NCI-H1048 (cell line): ENCODE measurements around the gene SYCN.

Source experiments
- DNase-seq: peaks from one replicate; lab custom pipeline; 2025; lab: John Stamatoyannopoulos, UW

The SYCN gene

DNA sequence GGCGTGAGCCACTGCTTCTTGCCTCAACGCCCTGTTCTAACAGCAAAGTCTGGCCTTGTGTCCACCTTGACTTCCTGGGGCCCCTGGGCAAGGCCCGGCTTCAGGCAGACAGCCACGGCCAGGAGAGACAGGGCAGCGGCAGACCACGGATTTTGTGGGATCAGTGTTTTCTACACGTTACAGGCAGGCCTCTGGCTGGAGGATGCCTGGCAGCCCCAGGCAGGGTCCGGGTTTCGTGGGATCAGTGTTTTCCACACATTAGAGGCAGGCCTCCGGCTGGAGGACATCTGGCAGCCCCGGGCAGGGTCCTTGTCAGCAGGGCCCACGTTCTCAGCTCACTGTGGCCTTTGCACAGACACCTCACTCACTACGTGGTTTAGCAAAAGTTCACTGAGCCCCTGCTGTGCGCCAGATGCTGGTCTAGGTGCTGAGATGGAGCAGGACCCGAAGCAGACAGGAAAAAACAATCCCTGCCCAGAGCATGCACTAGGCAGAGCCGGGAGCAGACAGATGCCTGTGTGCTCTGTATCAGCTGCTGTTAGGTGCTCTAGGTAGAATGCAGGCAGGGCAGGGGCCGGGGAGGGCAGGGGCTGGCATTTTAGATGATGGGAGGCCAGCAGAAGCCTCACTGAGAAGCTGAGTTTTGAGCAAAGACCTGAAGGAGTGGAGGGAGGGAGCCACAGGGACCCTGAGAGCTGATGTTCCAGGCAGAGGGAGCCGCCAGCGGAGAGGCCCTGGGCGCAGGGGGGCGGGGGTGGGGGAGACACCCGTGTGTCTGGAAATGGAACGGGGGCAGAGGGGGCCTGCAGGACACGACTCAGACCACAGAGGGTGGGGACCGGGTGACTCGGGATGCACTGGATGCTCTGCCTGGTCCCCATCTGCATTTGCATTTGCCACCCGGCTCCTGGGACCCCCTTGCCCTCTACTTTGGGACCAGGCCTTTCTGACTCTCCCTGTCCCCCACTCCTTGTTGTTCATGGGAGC lies 32.3 kb downstream of the SYCN start:
- no peak for DNase-seq

DNA sequence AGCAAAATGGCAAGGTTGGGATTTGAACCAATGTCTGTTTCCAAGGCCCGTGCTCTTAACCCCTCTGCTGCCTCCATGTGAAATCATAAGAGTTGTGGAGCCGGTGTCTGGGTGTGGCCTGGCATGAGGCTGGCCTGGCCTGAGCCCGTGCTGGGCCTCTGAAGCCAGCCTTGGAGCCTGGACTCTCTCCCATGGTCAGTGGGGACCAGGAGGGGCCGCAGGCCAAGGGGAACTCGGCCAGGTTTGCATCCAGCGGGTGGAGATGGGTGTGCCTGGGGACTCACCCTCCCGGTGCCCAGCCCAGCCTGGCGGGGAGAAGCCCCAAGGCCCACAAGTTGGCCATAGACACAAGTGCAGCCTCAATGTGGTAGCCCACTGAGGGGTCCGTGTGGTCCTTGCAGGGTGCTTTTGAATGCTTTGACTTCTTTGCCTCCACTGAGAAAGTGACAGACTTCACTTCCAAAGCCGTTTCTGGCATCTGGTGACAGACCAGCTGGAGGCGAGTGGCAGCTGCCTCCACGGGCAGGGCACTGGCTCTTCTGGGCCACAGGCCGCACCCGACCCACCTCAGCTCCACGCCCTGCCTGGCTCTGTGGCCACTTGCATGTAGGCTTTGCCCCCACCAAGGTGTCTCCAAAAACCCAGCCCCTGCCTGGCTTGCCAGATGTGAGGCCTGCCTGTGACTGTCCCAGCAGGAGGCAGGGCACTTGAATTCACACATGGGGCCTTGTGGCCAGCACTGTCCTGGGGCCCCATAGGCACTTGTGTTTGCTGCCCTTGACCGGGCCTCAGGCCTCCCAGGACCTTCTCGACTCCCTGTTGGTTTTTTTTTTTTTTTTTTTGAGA lies 33.5 kb downstream of the SYCN start:
- no peak for DNase-seq

DNA sequence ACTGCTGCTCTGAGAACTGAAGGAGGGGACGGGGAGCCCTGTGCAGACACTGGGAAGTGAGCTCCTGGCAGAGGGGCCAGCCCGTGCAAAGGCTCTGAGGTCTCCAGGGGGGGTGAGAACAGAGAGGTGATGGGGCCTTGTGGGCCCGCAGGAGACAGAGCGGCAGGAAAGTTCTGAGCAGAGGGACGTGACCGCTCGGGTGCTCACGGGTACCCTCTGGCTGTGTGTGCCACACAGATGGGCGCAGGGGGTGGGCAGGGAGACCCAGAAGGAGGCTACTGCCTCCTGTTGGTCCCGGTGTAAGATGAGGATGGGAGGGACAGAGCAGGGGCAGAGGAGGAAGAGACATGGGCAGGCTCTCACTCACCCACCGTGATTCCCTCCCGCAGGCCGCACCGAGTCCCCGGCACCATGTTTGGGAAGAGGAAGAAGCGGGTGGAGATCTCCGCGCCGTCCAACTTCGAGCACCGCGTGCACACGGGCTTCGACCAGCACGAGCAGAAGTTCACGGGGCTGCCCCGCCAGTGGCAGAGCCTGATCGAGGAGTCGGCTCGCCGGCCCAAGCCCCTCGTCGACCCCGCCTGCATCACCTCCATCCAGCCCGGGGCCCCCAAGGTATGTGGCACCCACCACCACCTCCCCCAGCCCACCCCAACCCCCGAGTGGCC lies 34.8 kb downstream of the SYCN start:
- no peak for DNase-seq

DNA sequence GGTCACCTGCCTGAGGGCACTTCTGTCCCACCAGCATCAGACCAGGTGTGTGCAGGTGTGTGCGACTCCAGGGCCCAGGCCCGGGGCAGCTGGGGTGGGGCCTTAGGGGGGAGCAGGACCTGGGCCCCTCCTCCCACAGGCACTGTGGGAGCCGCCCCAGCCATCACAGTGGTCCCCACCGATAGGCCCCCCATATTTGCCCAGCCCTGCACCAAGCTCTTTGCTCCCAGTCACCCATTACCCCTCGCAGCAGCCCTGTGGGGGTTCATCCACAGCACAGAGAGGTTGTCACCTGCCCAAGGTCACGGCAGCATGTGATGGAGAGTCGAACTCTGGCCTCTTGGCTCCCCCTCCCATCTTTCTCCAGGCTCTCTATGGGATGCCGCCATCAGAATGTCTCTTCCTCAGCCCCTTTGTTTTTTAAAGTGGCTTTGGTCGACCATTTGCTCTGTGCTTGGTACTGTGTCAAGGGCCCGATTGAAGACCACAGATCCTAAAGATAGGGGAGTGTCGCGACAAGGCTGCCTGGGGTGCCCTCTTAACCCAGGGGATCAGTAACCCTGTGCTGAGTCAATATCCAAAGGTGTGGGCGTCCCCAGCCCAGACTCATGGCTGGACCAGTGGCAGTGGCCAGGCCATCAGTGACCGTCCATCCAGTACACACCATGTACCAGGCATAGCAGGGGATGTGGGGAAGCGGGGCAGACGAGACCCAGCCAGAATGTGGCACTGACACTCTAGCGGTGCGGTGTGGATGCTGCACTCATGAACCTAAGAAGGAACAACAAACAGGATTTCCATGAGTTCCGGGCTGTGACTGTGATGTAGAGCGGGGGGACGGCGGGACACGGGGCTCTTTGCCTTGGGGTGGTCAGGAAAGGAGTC lies 35.6 kb downstream of the SYCN start:
- no peak for DNase-seq

DNA sequence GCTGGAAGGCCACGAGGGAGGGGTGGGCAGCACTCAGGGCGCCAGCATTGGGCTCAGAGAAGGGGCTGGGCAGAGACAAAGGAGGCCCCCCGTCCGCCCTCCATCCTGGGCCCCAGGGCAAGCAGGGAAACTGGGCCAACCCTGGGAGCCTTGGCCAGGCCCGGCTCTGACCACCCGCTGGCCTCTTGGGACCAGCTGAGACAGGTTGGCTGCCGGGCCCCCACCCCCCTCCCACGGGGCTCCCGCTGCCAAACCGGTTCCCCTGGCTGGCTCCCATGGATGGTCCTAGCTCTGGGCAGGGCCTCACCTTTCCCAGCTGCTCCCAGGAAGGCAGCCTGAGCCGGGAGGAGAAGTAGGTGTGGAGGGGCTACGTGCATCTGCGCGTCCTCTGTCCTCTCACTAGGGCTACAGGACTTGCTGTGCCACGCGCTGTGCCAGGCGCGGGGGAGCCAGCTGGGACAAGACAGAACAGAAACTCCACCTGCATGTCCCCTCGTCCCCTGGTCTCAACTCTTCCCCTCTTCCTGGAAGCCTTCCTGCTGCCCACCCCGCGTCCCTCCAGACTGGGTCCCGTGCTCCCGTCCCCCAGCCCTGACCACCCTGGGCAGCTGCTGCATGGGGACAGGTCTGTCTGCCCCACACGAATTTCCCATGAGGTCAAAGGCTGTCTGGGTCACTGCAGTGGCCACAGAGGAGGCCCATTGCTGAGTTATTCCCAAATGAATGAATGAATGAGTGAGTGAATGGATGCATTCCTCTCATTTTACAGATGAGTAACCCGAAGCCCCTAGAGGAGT lies 36.4 kb downstream of the SYCN start:
- DNase-seq, result no peak

DNA sequence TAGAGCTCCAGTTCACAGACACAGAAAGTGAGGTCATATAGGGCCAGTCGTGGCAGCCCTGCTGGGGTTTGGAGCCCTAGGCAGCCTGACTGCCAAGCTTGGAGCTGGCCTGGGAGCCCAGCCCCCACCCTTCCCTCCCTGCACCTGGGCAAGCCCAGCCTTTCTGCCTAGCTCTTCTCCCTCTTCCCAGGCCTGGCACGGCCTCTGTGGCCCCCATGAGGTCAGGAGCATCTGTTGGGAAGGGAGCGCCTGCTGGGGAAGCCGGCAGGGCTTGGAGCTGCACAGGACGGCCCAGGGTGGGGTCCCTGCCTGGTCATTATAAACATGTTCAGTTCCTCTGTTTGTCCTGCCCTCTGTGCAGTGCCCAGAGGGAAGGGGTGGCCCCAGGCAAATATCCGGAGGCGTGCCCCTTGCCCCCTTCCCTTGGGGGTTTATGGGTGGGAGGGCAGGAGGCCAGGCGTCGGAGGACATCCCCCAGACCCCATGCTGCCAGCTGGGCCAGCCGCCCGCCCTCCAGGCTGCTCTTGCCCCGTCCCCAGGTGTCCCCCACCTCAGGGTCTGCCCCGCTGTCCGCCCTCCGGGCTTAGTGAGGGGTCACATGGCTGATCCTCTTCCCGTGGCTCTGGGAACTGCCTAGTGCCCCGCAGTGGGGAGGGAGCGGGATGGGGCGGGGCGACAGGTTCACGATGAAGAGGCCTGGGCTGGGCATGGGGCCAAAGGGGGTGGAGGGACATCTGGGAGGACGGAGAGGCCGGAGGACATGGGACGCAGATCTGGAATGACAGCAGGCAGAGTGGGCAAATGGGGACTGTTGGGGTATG lies 37.3 kb downstream of the SYCN start:
- DNase-seq, result no peak

DNA sequence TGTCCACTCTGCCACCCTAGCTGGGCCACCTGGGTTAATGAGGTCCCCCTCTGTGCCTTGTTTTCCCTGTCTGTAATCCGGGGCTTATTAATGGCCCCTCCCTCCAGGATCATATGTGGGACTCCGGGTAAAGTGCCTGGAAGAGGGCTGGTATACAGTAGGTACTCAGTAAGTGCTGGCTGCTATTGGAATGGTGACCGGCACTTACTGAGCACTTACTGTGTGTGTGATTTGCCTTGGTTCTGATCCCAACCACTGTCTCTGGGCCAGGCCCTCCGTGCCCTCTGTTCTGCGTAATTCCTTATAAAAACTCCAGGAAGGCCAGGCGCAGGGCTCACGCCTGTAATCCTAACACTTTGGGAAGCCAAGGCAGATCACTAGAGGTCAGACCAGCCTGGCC lies 38.2 kb downstream of the SYCN start:
- DNase-seq, result no peak

DNA sequence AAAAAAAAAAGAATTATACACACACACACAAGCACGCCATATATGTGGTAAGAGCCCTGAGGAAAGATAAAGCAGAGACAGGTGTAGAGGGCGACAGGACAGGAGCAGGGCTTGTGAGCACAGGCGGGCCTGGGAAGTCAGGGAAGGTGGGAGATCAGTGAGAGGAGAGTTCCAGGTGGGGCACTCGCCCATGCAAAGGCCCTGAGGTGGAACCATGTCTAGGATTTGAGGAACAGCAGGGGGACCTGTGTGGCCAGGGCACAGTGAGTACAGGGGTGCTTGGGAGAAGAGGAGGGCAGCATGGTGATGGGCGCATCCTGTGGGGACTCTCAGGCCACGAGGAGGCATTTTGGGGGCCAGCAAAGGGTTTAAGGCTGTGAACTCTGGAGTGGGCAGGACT lies 39.8 kb downstream of the SYCN start:
- DNase-seq, result no peak

DNA sequence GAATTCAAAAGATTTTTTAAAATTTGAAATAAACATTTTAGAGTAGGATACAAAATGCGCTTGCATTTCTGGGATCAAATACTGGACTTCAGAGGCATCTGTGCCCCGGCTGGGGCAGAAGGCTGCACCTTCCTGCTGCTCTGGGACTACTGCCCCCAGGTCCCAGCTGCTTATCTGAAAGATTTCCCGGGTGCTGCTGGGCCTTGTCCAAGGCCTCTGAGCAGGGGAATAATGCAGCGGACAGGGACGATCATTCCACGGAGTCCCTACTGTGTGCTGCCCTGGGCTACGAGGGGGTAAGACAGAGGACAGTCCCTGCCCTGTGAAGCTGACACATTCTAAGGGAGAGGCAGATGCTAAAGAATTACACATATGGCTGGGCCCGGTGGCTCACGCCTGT lies 40.4 kb downstream of the SYCN start:
- DNase-seq, result no peak

DNA sequence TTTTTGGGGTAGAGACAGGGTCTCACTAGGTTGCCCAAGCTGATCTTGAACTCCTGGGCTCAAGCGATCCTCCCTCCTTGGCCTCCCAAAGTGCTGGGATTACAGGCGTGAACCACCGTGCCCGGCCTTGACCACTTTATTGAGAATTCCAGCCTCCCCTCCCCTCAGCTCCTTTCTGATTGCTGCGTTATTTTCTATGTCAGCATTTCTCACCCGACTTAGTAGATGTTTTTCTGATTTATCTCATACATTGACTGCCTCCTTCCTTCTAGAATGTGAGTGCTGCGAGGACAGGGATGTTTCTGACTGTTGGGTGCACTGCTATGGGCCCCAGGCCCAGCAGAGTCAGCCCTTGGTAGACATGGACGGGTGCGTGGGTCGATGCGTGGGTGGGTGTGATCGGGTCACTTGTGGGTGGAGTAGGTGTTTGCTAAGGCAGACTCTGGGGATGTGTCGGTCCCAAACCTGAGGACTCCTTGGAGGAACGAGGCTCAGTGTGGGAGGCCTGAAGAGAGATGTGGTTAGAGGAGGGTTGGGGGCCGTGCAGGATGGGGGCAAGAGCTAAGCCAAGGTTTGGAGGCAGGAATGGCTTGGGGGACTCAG lies 41.5 kb downstream of the SYCN start:
- no peak for DNase-seq

DNA sequence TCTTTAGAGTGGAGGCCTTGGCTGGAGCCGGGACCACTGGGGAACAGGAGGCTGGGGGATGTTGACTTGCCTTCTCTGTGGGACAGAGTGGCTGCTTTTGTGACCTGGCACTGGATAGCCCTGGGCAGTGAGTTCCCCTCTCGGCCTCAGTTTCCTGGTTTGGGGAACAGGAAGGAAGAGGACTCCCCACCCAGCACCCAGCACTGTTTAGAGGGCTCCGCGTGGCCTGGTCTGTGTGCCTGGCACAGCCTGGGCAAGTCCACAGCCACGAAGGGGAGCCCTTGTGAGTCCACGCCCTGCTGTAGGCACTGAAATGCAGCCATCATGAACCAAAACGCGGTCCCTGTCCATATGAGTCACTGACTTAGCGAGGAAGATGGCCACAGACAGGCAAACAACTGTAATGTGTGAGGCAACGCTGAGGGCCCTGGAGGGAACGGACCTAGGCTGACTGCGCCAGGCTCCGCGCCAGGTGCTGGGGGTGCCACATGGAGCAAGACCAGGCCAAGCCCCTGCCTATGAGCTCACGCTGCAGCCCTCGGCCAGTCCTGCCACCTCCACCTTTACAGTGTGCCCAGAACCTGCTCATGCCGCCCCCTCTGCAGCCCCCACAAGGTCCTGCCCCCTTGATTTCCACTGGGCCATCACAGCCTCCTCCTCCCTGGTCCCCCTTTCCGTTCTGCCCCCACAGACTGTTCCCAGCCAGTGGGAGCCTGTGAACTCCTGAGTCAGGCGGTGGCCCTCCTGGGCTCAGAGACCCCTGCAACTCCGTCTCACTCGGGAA lies 43.0 kb downstream of the SYCN start:
- DNase-seq, result no peak

DNA sequence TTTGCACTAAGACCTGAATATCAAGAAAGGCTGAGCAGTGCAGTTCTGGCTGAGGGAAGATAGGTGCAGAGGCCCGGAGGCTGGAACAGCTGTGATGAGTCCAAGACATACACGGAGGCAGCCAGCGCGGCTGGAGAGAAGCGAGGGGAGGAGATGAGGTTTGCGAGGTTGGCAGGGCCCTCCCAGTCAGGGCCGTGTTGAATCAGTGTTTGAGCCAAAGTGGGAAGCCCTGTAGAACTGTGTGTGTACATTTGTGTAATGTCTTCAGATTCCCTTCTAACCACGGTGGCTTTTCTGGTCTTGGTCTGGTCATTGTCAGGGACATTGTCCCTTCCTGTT lies 43.6 kb downstream of the SYCN start:
- DNase-seq, result no peak

DNA sequence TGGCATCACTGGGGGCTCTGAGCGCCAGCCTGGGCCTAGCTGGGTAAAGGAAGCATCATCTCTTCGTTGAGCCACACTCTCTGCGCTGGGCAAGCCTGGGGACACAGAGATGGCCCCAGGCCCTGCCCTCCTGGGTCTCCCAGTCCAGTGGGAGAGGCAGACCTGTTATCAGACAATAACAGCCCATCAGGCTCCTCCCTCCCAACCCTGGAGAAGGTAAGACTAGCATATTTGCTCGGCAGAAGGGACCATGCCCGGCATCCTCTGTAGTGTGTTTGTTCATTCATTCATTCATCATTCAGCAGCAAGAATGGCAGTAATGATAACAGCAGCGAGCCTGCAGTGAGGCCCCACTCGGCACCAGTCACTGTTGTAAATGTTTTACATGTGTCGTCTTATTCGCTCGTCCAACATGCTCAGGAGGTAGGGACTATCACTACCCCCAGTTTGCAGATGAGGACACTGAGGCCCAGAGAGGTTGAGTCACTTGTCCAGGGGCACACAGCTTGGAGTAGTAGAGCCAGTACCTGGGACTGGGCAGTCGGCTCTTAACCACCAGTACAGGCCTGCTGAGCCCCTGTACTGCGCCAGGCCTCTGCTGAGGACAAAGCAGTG lies 45.3 kb downstream of the SYCN start:
- no peak for DNase-seq

DNA sequence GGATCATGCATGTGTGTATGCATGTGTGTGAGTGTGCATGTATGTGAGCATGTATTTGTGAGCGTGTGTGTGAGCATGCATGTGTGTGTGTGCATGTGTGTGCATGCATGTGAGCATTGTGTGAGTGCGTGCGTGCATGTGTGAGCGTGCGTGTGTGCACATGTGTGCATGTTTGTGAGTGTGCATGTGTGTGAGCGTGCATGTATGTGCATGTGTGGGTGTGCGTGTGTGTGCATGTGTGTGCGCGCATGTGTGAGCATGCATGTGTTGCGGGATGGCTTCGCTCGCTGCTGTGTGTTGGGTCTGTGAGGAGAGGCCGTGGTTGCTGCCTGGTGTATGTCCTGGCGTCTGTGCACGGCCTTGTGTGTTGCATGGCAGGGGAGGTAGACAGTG lies 46.1 kb downstream of the SYCN start:
- no peak for DNase-seq

DNA sequence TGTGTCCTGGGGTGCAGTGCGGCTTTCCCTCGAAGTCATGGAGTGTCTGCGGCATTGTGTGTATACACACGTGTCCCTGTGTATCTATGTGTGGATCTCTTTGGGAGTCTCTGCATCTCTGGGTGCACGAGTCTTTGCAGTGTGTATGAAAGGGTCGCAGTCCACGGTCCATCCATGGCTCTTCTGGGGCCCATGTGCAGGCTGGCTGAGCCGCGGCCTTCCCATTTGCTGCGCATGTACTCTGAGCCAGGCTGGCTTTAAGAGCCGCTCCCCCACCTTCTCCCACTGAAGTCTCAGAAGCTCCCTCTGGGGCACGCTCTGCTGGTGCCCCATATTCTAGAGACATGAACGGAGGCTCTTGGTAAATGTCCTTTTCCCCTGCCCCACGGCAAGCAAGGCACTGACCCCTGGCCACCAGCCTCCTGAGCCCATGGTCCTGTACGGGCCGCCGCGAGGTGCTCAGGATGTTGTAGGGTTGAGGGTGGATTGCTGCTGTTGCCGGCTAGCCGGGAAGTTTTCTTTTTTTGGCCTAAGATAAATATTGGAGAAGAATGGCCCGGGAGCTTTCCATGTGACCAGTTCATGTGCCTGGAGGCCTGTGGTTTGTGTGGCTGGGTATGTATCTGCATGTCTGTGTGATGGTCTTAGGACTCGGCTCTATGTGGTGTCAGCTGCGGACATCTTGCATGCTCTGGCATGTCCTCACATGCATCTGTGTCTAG lies 46.6 kb downstream of the SYCN start:
- DNase-seq, result no peak

DNA sequence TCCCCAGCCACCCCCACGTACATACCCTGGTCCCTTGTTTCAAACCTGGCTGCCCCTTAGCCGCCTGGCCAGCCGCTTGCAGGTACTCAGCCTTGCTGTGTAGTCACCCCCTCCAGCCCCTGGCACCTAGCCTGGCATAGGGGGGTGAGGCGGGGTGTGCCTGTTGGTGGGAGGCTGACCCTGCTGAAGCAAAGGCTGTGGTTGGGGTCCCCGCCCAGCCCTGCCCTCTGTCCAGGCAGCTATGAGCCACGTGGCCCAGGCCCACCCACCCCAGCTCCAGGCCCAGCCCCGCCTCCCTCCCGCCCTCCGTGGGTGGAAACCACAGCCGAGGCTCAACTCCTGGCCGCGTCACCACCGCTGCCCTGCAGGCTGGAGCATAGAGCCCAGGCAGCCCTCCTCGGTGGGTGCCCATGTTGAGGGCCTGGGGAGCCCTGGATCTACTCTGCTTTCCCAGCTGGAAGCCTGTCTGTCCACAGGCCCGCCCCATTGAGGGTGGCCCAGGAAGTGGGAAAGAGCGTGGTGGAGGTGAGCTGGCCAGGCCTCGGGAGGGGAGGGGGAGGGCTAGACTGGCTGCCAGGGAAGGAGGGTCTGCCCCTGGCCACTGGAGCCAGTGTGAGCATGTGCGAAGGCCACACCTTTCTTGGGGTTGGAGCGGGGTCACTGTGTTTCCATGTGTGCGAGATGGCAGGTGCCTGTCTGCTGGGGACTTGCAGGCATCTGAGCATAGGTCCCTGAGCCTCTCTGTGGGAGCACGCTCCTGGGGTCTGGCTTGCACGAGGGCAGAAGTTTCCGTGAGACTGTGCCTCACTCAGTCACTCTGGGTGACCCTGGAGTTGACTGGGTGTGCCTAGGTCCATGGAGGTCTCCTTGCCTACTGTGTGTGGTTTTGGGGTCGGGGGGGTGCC lies 47.5 kb downstream of the SYCN start:
- no peak for DNase-seq
